ENCODE results near the gene B3GAT3. TPM values are rescaled to one million over a fixed set of nuclear protein-coding genes. Genes with fewer than 3 reads are reported as not detected.

Gene B3GAT3
- total RNA-seq, 4 donors from 2014 or later, result 20.3 to 33.3 (median 22.1) TPM

DNA sequence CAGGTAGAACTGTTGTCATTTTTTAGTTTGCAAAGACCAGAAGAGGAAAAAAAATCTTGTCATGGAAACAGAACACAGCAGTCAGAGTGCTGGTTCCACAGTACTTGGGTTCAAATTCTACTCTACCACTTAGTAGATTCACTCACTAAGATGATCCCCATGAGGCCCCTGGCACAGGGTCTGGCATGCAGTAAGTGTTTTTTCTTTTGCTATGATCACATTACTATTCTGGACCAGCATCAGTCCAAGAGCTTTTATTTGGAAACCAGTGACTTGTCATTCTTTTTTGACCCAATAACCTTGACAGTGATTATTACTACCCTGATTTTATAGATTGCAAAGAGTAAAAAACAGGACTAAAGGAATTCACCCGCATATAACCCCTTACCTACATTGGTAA lies 52.2 kb downstream of the B3GAT3 start:
- no peak for TF ChIP-seq POLR2AphosphoS5 (IDR thresholded peaks at IDR 0.05)
- TF ChIP-seq POLR2A (IDR thresholded peaks at IDR 0.05; ENCODE audit: low read depth), result no peak
- no peak for TF ChIP-seq EP300 (IDR thresholded peaks at IDR 0.05)
- TF ChIP-seq, protein P1, sequence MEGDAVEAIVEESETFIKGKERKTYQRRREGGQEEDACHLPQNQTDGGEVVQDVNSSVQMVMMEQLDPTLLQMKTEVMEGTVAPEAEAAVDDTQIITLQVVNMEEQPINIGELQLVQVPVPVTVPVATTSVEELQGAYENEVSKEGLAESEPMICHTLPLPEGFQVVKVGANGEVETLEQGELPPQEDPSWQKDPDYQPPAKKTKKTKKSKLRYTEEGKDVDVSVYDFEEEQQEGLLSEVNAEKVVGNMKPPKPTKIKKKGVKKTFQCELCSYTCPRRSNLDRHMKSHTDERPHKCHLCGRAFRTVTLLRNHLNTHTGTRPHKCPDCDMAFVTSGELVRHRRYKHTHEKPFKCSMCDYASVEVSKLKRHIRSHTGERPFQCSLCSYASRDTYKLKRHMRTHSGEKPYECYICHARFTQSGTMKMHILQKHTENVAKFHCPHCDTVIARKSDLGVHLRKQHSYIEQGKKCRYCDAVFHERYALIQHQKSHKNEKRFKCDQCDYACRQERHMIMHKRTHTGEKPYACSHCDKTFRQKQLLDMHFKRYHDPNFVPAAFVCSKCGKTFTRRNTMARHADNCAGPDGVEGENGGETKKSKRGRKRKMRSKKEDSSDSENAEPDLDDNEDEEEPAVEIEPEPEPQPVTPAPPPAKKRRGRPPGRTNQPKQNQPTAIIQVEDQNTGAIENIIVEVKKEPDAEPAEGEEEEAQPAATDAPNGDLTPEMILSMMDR (IDR thresholded peaks at IDR 0.05), result no peak
- DNase-seq (ENCODE audit: extremely low spot score), result no peak
- Histone ChIP-seq H3K4me3 (no peak overlapping the region), H3K36me3 (peaks cover 62 to 81% (median 75%) of the 10 kb centered on the region in 4 donors), H3K9me3 (no peaks in the 10 kb centered on the region), H3K27ac (replicated peaks in 1 of 4) (peak overlapping the region in 2 of 4 donors; percentile 32 to 37), H3K4me1 (peaks cover 22 to 46% (median 43%) of the 10 kb centered on the region in 4 donors), H3K27me3 (no peaks in the 10 kb centered on the region)
- intact Hi-C loops (cut with DNase I), result no loop called here
- 76% methylated on average over 1 of the region's 1 CpG for WGBS

GRCh38 chr11:62567018-62567633 lies 54.7 kb downstream of the B3GAT3 start:
- no peaks in the 10 kb centered on the region for H3K27me3 ChIP-seq
- H3K36me3 ChIP-seq, result peaks cover 64 to 100% (median 95%) of the 10 kb centered on the region in 4 donors
- H3K4me1 ChIP-seq, result peaks cover 10 to 41% (median 32%) of the 10 kb centered on the region in 4 donors
- H3K4me3 ChIP-seq, result no peak overlapping the region
- peak overlapping the region in 2 of 4 donors; percentile 9 to 30 for H3K27ac ChIP-seq (replicated peaks in 1 of 4)
- intact Hi-C loops (cut with DNase I), result no loop called here
- WGBS, result 86% methylated on average over 8 of the region's 8 CpGs
- no peak for DNase-seq (ENCODE audit: extremely low spot score)
- TF ChIP-seq EP300 (IDR thresholded peaks at IDR 0.05), result no peak
- TF ChIP-seq POLR2A (IDR thresholded peaks at IDR 0.05; ENCODE audit: low read depth), result no peak
- TF ChIP-seq, protein P1 (IDR thresholded peaks at IDR 0.05), result no peak
- no peak for TF ChIP-seq POLR2AphosphoS5 (IDR thresholded peaks at IDR 0.05)
- no peaks in the 10 kb centered on the region for H3K9me3 ChIP-seq

- 89% methylated on average over 8 of the region's 8 CpGs for WGBS
- no peak overlapping the region for H3K27ac ChIP-seq (replicated peaks in 1 of 4)
- H3K4me1 ChIP-seq, result peaks cover 2 to 40% (median 31%) of the 10 kb centered on the region in 4 donors
- no peak for TF ChIP-seq EP300 (IDR thresholded peaks at IDR 0.05)
- no peak for TF ChIP-seq POLR2AphosphoS5 (IDR thresholded peaks at IDR 0.05)
- TF ChIP-seq, protein P1 (IDR thresholded peaks at IDR 0.05), result no peak
- TF ChIP-seq POLR2A (IDR thresholded peaks at IDR 0.05; ENCODE audit: low read depth), result no peak
- intact Hi-C loops (cut with DNase I), result no loop called here
- H3K4me3 ChIP-seq, result no peak overlapping the region
- DNase-seq (ENCODE audit: extremely low spot score), result no peak
- no peaks in the 10 kb centered on the region for H3K27me3 ChIP-seq
- no peaks in the 10 kb centered on the region for H3K9me3 ChIP-seq
- H3K36me3 ChIP-seq, result peaks cover 62 to 97% (median 93%) of the 10 kb centered on the region in 4 donors
These were observed 55.5 kb downstream of the B3GAT3 start for GRCh38 chr11:62566247-62566646.

Small RNAs within 50 kb of the gene (small RNA-seq; reads per million reads assigned to genes)
- gene AP001458.1 (0 reads per million in 3 donors), gene MIR6747 (0 reads per million in 3 donors), gene SNORA57 (0 reads per million in 3 donors)

Other genes starting within 250 kb of the B3GAT3 start
- gene SCGB1A1, start 203.0 kb downstream of the B3GAT3 start, total RNA-seq, result 1 to 10 TPM in 1 of 4 donors, not detected in 3; 3.0 TPM
- 1,000 to 10,000 TPM; 1,278 to 2,374 (median 1,866) TPM for gene AHNAK, start 75.2 kb downstream of the B3GAT3 start, total RNA-seq
- 1,000 to 10,000 TPM; 1,068 to 1,537 (median 1,375) TPM for gene EEF1G, start 48.1 kb downstream of the B3GAT3 start, total RNA-seq
- 1 to 10 TPM; 4.2 to 8.0 (median 6.0) TPM for gene TUT1, start 30.5 kb downstream of the B3GAT3 start, total RNA-seq
- gene MTA2, start 20.1 kb downstream of the B3GAT3 start, total RNA-seq, result 10 to 100 TPM; 60.2 to 91.4 (median 88.3) TPM
- gene EML3, start 9.2 kb downstream of the B3GAT3 start, total RNA-seq, result 10 to 100 TPM; 27.0 to 33.6 (median 29.0) TPM
- gene ROM1, start 8.7 kb downstream of the B3GAT3 start, total RNA-seq, result 10 to 100 TPM in 2 of 4 donors, 1 to 10 TPM in 2; 3.7 to 11.9 (median 10.1) TPM
- 100 to 1,000 TPM in 2 of 4 donors, 10 to 100 TPM in 2; 77.7 to 129 (median 111) TPM for gene GANAB, start 24.6 kb upstream of the B3GAT3 start, total RNA-seq
- 10 to 100 TPM in 3 of 4 donors, 1 to 10 TPM in 1; 9.6 to 22.7 (median 21.7) TPM for gene INTS5, start 31.3 kb upstream of the B3GAT3 start, total RNA-seq
- gene C11orf98, start 43.2 kb upstream of the B3GAT3 start, total RNA-seq, result 10 to 100 TPM; 23.7 to 38.0 (median 33.0) TPM
- 1 to 10 TPM; 2.9 to 4.9 (median 3.1) TPM for gene CSKMT, start 43.3 kb upstream of the B3GAT3 start, total RNA-seq
- 1 to 10 TPM; 6.3 to 7.5 (median 7.1) TPM for gene UQCC3, start 49.7 kb upstream of the B3GAT3 start, total RNA-seq
- 1 to 10 TPM; 1.6 to 2.5 (median 1.7) TPM for gene LBHD1, start 50.3 kb upstream of the B3GAT3 start, total RNA-seq
- 100 to 1,000 TPM; 192 to 277 (median 234) TPM for gene UBXN1, start 57.1 kb upstream of the B3GAT3 start, total RNA-seq
- gene LRRN4CL, start 67.5 kb upstream of the B3GAT3 start, total RNA-seq, result 10 to 100 TPM; 29.9 to 48.2 (median 39.2) TPM
- gene BSCL2, start 85.4 kb upstream of the B3GAT3 start, total RNA-seq, result 10 to 100 TPM; 25.3 to 58.1 (median 39.2) TPM
- gene GNG3, start 85.7 kb upstream of the B3GAT3 start, total RNA-seq, result 1 to 10 TPM in 2 of 4 donors, under 1 TPM in 2; 0.65 to 1.5 (median 1.0) TPM
- 10 to 100 TPM; 19.5 to 45.0 (median 36.7) TPM for gene HNRNPUL2, start 105.5 kb upstream of the B3GAT3 start, total RNA-seq
- 10 to 100 TPM; 12.9 to 22.9 (median 18.2) TPM for gene TTC9C, start 106.5 kb upstream of the B3GAT3 start, total RNA-seq
- gene ZBTB3, start 132.2 kb upstream of the B3GAT3 start, total RNA-seq, result 10 to 100 TPM in 1 of 4 donors, 1 to 10 TPM in 3; 6.2 to 12.3 (median 9.1) TPM
- gene POLR2G, start 139.6 kb upstream of the B3GAT3 start, total RNA-seq, result 10 to 100 TPM; 41.1 to 48.2 (median 44.4) TPM
- 10 to 100 TPM; 12.0 to 27.2 (median 14.6) TPM for gene TAF6L, start 149.4 kb upstream of the B3GAT3 start, total RNA-seq
- gene TMEM179B, start 165.4 kb upstream of the B3GAT3 start, total RNA-seq, result 10 to 100 TPM; 33.2 to 50.8 (median 44.8) TPM
- gene TMEM223, start 170.0 kb upstream of the B3GAT3 start, total RNA-seq, result 10 to 100 TPM; 13.7 to 17.9 (median 15.8) TPM
- gene NXF1, start 183.5 kb upstream of the B3GAT3 start, total RNA-seq, result 10 to 100 TPM; 38.6 to 86.4 (median 48.4) TPM
- 10 to 100 TPM; 22.8 to 31.6 (median 31.6) TPM for gene STX5, start 210.1 kb upstream of the B3GAT3 start, total RNA-seq
- gene TEX54, start 210.9 kb upstream of the B3GAT3 start, total RNA-seq, result not detected
- 10 to 100 TPM; 18.3 to 53.1 (median 48.1) TPM for gene WDR74, start 217.6 kb upstream of the B3GAT3 start, total RNA-seq

Data from esophagus muscularis mucosa (tissue), 4 donors.